ENCODE data around the gene NGF.

Gene NGF

GRCh38 chr1:115341948-115342347 is 3.9 kb upstream of the NGF start:
- no peak for DNase-seq
- intact Hi-C loops (cut with DNase I; ENCODE audit: low total_unique reads): loop anchor here (10.0 kb wide), 1 partner anchor 93 kb away; no protein-coding TSS in a partner anchor
- no peaks in the 10 kb centered on the region for H3K36me3 ChIP-seq
- peak overlapping the region; percentile 60 to 79 for H3K27ac ChIP-seq
- no peaks in the 10 kb centered on the region for H3K9me3 ChIP-seq
- no peak for TF ChIP-seq CTCF (IDR thresholded peaks at IDR 0.05)
- no peak overlapping the region for H3K4me3 ChIP-seq
- H3K27me3 ChIP-seq: no peaks in the 10 kb centered on the region
- peaks cover 0 to 35% (median 16%) of the 10 kb centered on the region in 4 donors for H3K4me1 ChIP-seq

GRCh38 chr1:115340879-115341278 is 2.8 kb upstream of the NGF start:
- Histone ChIP-seq H3K9me3 (no peaks in the 10 kb centered on the region), H3K4me1 (peaks cover 0 to 45% (median 23%) of the 10 kb centered on the region in 4 donors), H3K27ac (peak overlapping the region; percentile 60 to 79), H3K36me3 (no peaks in the 10 kb centered on the region), H3K4me3 (no peak overlapping the region), H3K27me3 (no peaks in the 10 kb centered on the region)
- intact Hi-C loops (cut with DNase I; ENCODE audit: low total_unique reads): loop anchor here (10.0 kb wide), 1 partner anchor 94 kb away; no protein-coding TSS in a partner anchor
- TF ChIP-seq CTCF (IDR thresholded peaks at IDR 0.05): no peak
- no peak for DNase-seq

- no peak for TF ChIP-seq CTCF (IDR thresholded peaks at IDR 0.05)
- intact Hi-C loops (cut with DNase I; ENCODE audit: low total_unique reads): loop anchor here (5.0 to 10.0 kb wide), 3 partner anchors 156 to 416 kb away; no protein-coding TSS in a partner anchor
- H3K4me1 ChIP-seq: peaks cover 0 to 69% (median 33%) of the 10 kb centered on the region in 4 donors
- H3K27ac ChIP-seq: peak overlapping the region; percentile 79
- H3K36me3 ChIP-seq: no peaks in the 10 kb centered on the region
- peak overlapping the region; percentile 69 to 72 for H3K4me3 ChIP-seq
- H3K9me3 ChIP-seq: no peaks in the 10 kb centered on the region
- DNase-seq: no peak
- no peaks in the 10 kb centered on the region for H3K27me3 ChIP-seq
These were observed 390 bp upstream of the NGF start for GRCh38 chr1:115338457-115338820.

GRCh38 chr1:115337276-115337632 is 795 bp downstream of the NGF start:
- TF ChIP-seq CTCF (IDR thresholded peaks at IDR 0.05): no peak
- Histone ChIP-seq H3K4me3 (peak overlapping the region; percentile 69 to 72), H3K4me1 (peaks cover 0 to 81% (median 43%) of the 10 kb centered on the region in 4 donors), H3K27me3 (no peaks in the 10 kb centered on the region), H3K36me3 (no peaks in the 10 kb centered on the region), H3K27ac (peak overlapping the region; percentile 79), H3K9me3 (no peaks in the 10 kb centered on the region)
- intact Hi-C loops (cut with DNase I; ENCODE audit: low total_unique reads): loop anchor here (5.0 to 10.0 kb wide), 3 partner anchors 155 to 418 kb away; no protein-coding TSS in a partner anchor
- DNase-seq: no peak

GRCh38 chr1:115336741-115337140 is 1.3 kb downstream of the NGF start:
- H3K36me3 ChIP-seq: no peaks in the 10 kb centered on the region
- H3K4me3 ChIP-seq: peak overlapping the region; percentile 69 to 72
- H3K27me3 ChIP-seq: no peaks in the 10 kb centered on the region
- no peak for DNase-seq
- H3K9me3 ChIP-seq: no peaks in the 10 kb centered on the region
- H3K4me1 ChIP-seq: peaks cover 0 to 86% (median 46%) of the 10 kb centered on the region in 4 donors
- H3K27ac ChIP-seq: peak overlapping the region; percentile 79
- intact Hi-C loops (cut with DNase I; ENCODE audit: low total_unique reads): loop anchor here (5.0 to 10.0 kb wide), 3 partner anchors 154 to 418 kb away; no protein-coding TSS in a partner anchor
- TF ChIP-seq CTCF (IDR thresholded peaks at IDR 0.05): no peak

All from tibial artery (tissue), 4 donors.